Measurements from ENCODE around the gene MYLK.
"Not testable (repeated sequence)": the region's sequence is repeated elsewhere in the genome, so short reads cannot be mapped to it uniquely, and the experiment has no call there.

Gene MYLK

DNA sequence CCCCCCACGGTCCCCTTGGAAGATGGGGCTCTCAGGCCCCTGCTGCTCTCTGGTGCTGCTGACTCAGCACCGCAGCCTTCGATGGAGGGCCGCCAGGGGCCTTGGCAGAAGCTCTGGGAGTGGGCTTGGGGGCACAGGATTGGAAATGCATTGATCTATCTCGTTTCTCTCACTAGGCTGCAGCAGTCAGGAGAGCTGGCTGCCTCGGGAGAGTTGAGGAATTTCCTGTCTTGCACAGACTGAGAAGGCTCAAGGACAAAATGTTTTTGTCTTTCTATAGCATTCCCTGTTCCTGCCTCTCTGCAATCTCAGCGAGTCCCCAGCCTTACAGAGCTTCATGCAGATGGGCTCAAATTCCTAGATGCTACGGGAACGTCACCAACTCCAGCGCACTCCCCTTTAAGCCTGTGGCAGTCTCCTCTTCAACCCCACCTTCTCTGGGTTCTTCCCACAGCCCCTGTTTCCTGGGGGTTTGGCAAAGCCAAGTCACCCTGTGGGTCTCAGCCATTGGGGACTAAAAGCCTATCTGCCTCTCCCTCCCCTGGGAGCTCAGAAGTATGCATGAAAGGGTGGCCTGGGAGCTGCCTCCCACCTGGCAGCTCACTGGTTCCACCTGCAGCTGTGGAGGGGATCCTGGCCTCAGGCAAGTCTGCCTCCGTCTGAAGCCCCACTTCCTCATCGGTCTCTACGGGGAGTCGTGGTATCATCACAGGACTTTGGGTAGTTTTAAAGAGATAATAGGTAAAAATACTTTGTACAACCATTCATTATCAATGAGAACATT, 171.9 kb downstream of the MYLK start:
- Histone ChIP-seq H3K23ac (ENCODE audit: low read length) (no peak overlapping the region), H3K4me1 (ENCODE audit: control insufficient read depth, low read depth, low read length) (no peaks in the 10 kb centered on the region), H3K4me3 (ENCODE audit: low read length) (no peak overlapping the region), H3K79me2 (ENCODE audit: control insufficient read depth, insufficient read depth, low read length) (no peaks in the 10 kb centered on the region), H2AK5ac (ENCODE audit: low read length) (no peak overlapping the region), H3K27me3 (ENCODE audit: insufficient read depth, low read length, poor library complexity) (no peaks in the 10 kb centered on the region), H4K8ac (ENCODE audit: low read depth, low read length) (no peak overlapping the region), H3K56ac (ENCODE audit: low read length) (no peak overlapping the region), H3K9ac (ENCODE audit: low read length) (no peak overlapping the region), H4K5ac (ENCODE audit: low read length) (no peak overlapping the region), H3K36me3 (ENCODE audit: control insufficient read depth, insufficient read depth, low read length) (no peaks in the 10 kb centered on the region), H3K18ac (ENCODE audit: low read length) (no peak overlapping the region), H3K4me2 (ENCODE audit: low read length) (no peak overlapping the region), H2BK5ac (ENCODE audit: low read length) (no peak overlapping the region), H2BK15ac (replicated peaks; ENCODE audit: low read depth) (no peak overlapping the region), H3K4ac (ENCODE audit: low read depth, low read length) (no peak overlapping the region), H3K27ac (ENCODE audit: low read depth, low read length) (no peak overlapping the region), H3K79me1 (ENCODE audit: low read length) (no peaks in the 10 kb centered on the region), H2BK120ac (ENCODE audit: low read depth, low read length) (no peak overlapping the region)
- DNase-seq = no peak
- WGBS (ENCODE audit: extremely low coverage, insufficient coverage, low lambda C conversion rate) = no CpG with 5 or more reads among the region's 14 CpGs

DNA sequence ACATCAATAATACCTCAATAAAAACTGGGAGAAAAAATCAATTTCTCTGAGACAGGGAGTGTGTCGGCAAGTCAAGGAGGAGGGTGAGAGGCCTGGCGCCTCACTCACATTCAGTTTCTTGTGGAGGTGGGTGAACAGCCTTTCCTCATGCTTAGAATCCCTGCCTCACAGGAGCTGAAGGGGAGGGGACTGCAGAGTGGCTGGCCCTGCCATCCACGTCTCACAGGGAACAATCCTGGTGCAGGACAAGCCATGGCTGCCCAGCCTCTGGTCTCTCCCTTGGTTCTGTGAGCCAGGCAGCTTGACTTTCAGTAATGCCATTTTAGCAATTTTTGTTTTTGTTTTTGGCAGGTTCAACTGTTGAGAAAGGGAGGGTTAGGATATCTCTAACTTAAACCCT, 172.8 kb downstream of the MYLK start:
- Histone ChIP-seq H3K18ac (ENCODE audit: low read length) (no peak overlapping the region), H3K79me1 (ENCODE audit: low read length) (no peaks in the 10 kb centered on the region), H2BK15ac (replicated peaks; ENCODE audit: low read depth) (no peak overlapping the region), H3K56ac (ENCODE audit: low read length) (no peak overlapping the region), H3K4me1 (ENCODE audit: control insufficient read depth, low read depth, low read length) (no peaks in the 10 kb centered on the region), H4K8ac (ENCODE audit: low read depth, low read length) (no peak overlapping the region), H2BK5ac (ENCODE audit: low read length) (no peak overlapping the region), H3K4me3 (ENCODE audit: low read length) (no peak overlapping the region), H3K9ac (ENCODE audit: low read length) (no peak overlapping the region), H3K4ac (ENCODE audit: low read depth, low read length) (no peak overlapping the region), H2BK120ac (ENCODE audit: low read depth, low read length) (no peak overlapping the region), H4K5ac (ENCODE audit: low read length) (no peak overlapping the region), H3K23ac (ENCODE audit: low read length) (no peak overlapping the region), H2AK5ac (ENCODE audit: low read length) (no peak overlapping the region), H3K27ac (ENCODE audit: low read depth, low read length) (no peak overlapping the region), H3K4me2 (ENCODE audit: low read length) (no peak overlapping the region), H3K27me3 (ENCODE audit: insufficient read depth, low read length, poor library complexity) (no peaks in the 10 kb centered on the region), H3K79me2 (ENCODE audit: control insufficient read depth, insufficient read depth, low read length) (no peaks in the 10 kb centered on the region), H3K36me3 (ENCODE audit: control insufficient read depth, insufficient read depth, low read length) (no peaks in the 10 kb centered on the region)
- no peak for DNase-seq
- WGBS (ENCODE audit: extremely low coverage, insufficient coverage, low lambda C conversion rate) = no CpG with 5 or more reads among the region's 3 CpGs

DNA sequence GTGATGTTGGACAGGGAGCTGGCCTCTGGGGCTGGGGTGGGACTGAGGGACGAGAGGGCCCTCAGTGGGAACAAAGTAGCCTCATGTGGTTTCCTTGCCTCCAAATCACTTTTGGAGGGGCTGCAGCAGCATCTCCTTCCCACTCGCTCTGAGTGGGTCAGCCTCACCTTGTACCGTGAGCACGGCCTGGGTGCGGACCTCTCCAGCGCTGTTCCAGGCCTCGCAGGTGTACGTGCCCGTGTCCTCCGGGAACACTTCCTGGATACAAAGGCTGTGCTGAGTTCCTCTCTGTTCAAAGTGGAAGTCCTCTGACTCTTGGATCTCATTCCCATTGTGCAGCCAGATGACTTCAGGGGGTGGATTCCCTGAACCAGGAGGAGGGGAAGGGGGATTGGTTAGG, 175.6 kb downstream of the MYLK start:
- WGBS (ENCODE audit: extremely low coverage, insufficient coverage, low lambda C conversion rate) = no CpG with 5 or more reads among the region's 10 CpGs
- H4K8ac ChIP-seq (ENCODE audit: low read depth, low read length) = no peak overlapping the region
- H3K4ac ChIP-seq (ENCODE audit: low read depth, low read length) = no peak overlapping the region
- no peak overlapping the region for H3K18ac ChIP-seq (ENCODE audit: low read length)
- DNase-seq = no peak
- H3K79me2 ChIP-seq (ENCODE audit: control insufficient read depth, insufficient read depth, low read length) = no peaks in the 10 kb centered on the region
- H3K4me3 ChIP-seq (ENCODE audit: low read length) = no peak overlapping the region
- H3K27ac ChIP-seq (ENCODE audit: low read depth, low read length) = no peak overlapping the region
- H3K4me1 ChIP-seq (ENCODE audit: control insufficient read depth, low read depth, low read length) = no peaks in the 10 kb centered on the region
- no peak overlapping the region for H2BK5ac ChIP-seq (ENCODE audit: low read length)
- no peaks in the 10 kb centered on the region for H3K27me3 ChIP-seq (ENCODE audit: insufficient read depth, low read length, poor library complexity)
- no peak overlapping the region for H4K5ac ChIP-seq (ENCODE audit: low read length)
- H2BK15ac ChIP-seq (replicated peaks; ENCODE audit: low read depth) = no peak overlapping the region
- H3K23ac ChIP-seq (ENCODE audit: low read length) = no peak overlapping the region
- no peak overlapping the region for H2AK5ac ChIP-seq (ENCODE audit: low read length)
- no peak overlapping the region for H3K4me2 ChIP-seq (ENCODE audit: low read length)
- H3K79me1 ChIP-seq (ENCODE audit: low read length) = no peaks in the 10 kb centered on the region
- no peak overlapping the region for H3K56ac ChIP-seq (ENCODE audit: low read length)
- H2BK120ac ChIP-seq (ENCODE audit: low read depth, low read length) = no peak overlapping the region
- no peak overlapping the region for H3K9ac ChIP-seq (ENCODE audit: low read length)
- H3K36me3 ChIP-seq (ENCODE audit: control insufficient read depth, insufficient read depth, low read length) = no peaks in the 10 kb centered on the region

DNA sequence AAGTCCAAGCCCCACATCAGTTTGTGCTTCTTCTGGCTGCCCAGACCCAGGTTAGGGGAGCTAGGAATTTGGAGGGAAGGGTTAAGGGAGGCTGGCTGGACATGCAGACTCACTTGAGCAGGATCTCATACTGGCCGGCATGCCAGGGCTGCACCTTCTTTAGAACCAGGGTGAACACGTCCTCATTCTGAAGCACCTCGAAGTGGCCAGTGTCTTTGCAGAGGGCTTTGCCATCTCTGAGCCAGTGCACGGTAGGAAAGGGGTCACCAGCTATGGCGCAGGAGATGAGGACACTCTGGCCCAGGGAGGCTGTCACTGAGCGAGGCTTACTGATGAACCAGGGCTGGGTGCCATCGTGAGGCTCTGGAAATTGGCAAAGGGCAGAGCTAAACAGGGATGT, 176.5 kb downstream of the MYLK start:
- H3K23ac ChIP-seq (ENCODE audit: low read length); H2BK15ac ChIP-seq (replicated peaks; ENCODE audit: low read depth); H3K79me2 ChIP-seq (ENCODE audit: control insufficient read depth, insufficient read depth, low read length); H3K4me3 ChIP-seq (ENCODE audit: low read length); H2BK120ac ChIP-seq (ENCODE audit: low read depth, low read length); H3K79me1 ChIP-seq (ENCODE audit: low read length); H3K4me1 ChIP-seq (ENCODE audit: control insufficient read depth, low read depth, low read length); H4K5ac ChIP-seq (ENCODE audit: low read length); H4K8ac ChIP-seq (ENCODE audit: low read depth, low read length); H2BK5ac ChIP-seq (ENCODE audit: low read length); H3K9ac ChIP-seq (ENCODE audit: low read length); DNase-seq; H3K27ac ChIP-seq (ENCODE audit: low read depth, low read length); H3K4ac ChIP-seq (ENCODE audit: low read depth, low read length); H3K36me3 ChIP-seq (ENCODE audit: control insufficient read depth, insufficient read depth, low read length); H3K56ac ChIP-seq (ENCODE audit: low read length); H3K18ac ChIP-seq (ENCODE audit: low read length); H2AK5ac ChIP-seq (ENCODE audit: low read length); H3K27me3 ChIP-seq (ENCODE audit: insufficient read depth, low read length, poor library complexity); H3K4me2 ChIP-seq (ENCODE audit: low read length): not testable (repeated sequence)
- WGBS (ENCODE audit: extremely low coverage, insufficient coverage, low lambda C conversion rate) = no CpG with 5 or more reads among the region's 7 CpGs

DNA sequence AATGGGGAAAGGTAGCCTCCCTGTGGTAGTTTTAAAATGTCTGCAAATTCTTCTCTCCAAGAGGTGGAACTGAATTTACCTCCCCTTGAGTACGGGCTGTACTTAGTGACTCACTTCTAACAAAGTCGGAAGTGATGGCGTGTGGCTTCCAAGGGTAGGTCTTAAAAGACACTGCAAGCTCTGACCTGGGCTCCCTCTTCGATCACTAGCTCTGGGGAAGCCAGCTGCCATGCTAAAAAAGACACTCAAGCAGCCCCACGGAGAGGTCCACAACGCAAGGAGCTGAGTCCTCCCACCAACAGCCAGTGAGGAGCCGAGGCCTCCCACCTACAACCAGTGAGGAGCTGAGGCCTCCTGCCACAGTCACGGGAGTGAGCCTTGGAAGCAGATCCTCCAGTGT, 177.3 kb downstream of the MYLK start:
- Histone ChIP-seq H3K56ac (ENCODE audit: low read length) (no peak overlapping the region), H3K4me1 (ENCODE audit: control insufficient read depth, low read depth, low read length) (no peaks in the 10 kb centered on the region), H3K4me2 (ENCODE audit: low read length) (no peak overlapping the region), H3K23ac (ENCODE audit: low read length) (no peak overlapping the region), H3K18ac (ENCODE audit: low read length) (no peak overlapping the region), H2BK120ac (ENCODE audit: low read depth, low read length) (no peak overlapping the region), H3K27me3 (ENCODE audit: insufficient read depth, low read length, poor library complexity) (no peaks in the 10 kb centered on the region), H2BK15ac (replicated peaks; ENCODE audit: low read depth) (no peak overlapping the region), H3K27ac (ENCODE audit: low read depth, low read length) (no peak overlapping the region), H3K9ac (ENCODE audit: low read length) (no peak overlapping the region), H3K4me3 (ENCODE audit: low read length) (no peak overlapping the region), H4K5ac (ENCODE audit: low read length) (no peak overlapping the region), H3K36me3 (ENCODE audit: control insufficient read depth, insufficient read depth, low read length) (no peaks in the 10 kb centered on the region), H3K79me1 (ENCODE audit: low read length) (no peaks in the 10 kb centered on the region), H2AK5ac (ENCODE audit: low read length) (no peak overlapping the region), H3K79me2 (ENCODE audit: control insufficient read depth, insufficient read depth, low read length) (no peaks in the 10 kb centered on the region), H3K4ac (ENCODE audit: low read depth, low read length) (no peak overlapping the region), H4K8ac (ENCODE audit: low read depth, low read length) (no peak overlapping the region), H2BK5ac (ENCODE audit: low read length) (no peak overlapping the region)
- no CpG with 5 or more reads among the region's 8 CpGs for WGBS (ENCODE audit: extremely low coverage, insufficient coverage, low lambda C conversion rate)
- DNase-seq = no peak
